ENCODE data around the gene IRF8. TPM values are rescaled to one million over a fixed set of nuclear protein-coding genes. Genes with fewer than 3 reads are reported as not detected.

The IRF8 gene
- total and polyA plus RNA-seq, 2 of the 13 experiments (the other 11 are each of a cell fraction or from before 2014, with no cell fraction given) = not detected

DNA sequence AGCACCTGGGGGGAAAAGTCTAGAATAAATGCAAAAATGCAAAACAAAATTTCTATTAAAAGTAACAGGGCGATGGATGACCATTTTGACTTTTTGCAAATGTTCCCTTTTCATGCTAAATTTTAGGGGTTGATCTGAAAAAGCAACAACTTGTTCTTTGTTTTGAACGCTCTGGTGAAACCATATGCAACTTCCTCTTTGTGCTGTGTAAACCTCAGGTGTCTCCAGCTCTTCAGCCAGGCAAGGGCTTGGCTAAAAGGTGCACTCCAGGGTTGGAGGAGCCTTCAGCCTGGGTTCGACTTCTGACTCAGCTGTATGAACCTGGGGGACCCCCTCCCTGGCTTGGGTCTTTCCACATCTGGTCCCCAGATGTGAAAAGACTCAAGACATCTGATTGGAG is 9.5 kb downstream of the IRF8 start:
- Histone ChIP-seq H4K20me1 (ENCODE audit: insufficient read depth, low read length) (no peaks in the 10 kb centered on the region), H3K4me2 (ENCODE audit: low read depth, low read length) (no peak overlapping the region), H3K27ac (ENCODE audit: extremely low read length, insufficient read depth, low read length) (no peak overlapping the region), H3K9me3 (ENCODE audit: low read length) (no peaks in the 10 kb centered on the region), H3K4me3 (replicated peaks in 1 of 3; ENCODE audit: insufficient read depth in 1 of 3, low read depth in 2 of 3, low read length in 3 of 3) (no peak overlapping the region), H3K79me2 (ENCODE audit: insufficient read depth, low read length) (no peaks in the 10 kb centered on the region), H3K36me3 (replicated peaks in 1 of 2; ENCODE audit: control insufficient read depth in 1 of 2, insufficient read depth in 2 of 2, low read length in 2 of 2) (no peaks in the 10 kb centered on the region), H3K27me3 (ENCODE audit: control insufficient read depth in 1 of 2, insufficient read depth in 2 of 2, low read length in 2 of 2) (peaks cover 0 to 38% of the 10 kb centered on the region in 2 experiments; a peak in 4 of 5 replicates), H3K4me1 (ENCODE audit: insufficient read depth, low read length) (no peaks in the 10 kb centered on the region), H3K9ac (ENCODE audit: insufficient read depth, low read depth, low read length) (no peak overlapping the region), H2AFZ (ENCODE audit: low read length) (no peak overlapping the region)
- no TSS peak for BruUV-seq (replicated peaks)
- in situ Hi-C loops (cut with HindIII; ENCODE audit: extremely low pct_ligation_motif_present, low pct_unique_long_range_greater_than_20kb) (no loop called here), intact Hi-C loops (cut with micrococcal nuclease; ENCODE audit: unreplicated experiment) (no loop called here)
- ATAC-seq (no peak), DNase-seq (ENCODE audit: low spot score) (no peak), FAIRE-seq (no peak)
- POLR2A ChIA-PET = no interaction called here
- WGBS (ENCODE audit: low lambda C conversion rate) = 3% methylated on average over 3 of the region's 3 CpGs
- CTCF ChIA-PET (ENCODE audit: low intra/inter-chr PET ratio, low total read pairs) = no interaction called here
- TF ChIP-seq ZFP90 (CRISPR knock-in tag; IDR thresholded peaks at IDR 0.05; ENCODE audit: borderline replicate concordance) (no peak), KDM5B (CRISPR knock-in tag; IDR thresholded peaks at IDR 0.05; ENCODE audit: borderline replicate concordance) (no peak), PHB2 (IDR thresholded peaks at IDR 0.05; ENCODE audit: partially characterized antibody) (no peak), ZFYVE20 (CRISPR knock-in tag; IDR thresholded peaks at IDR 0.05; ENCODE audit: borderline replicate concordance, low read depth) (no peak), NCOR1 (IDR thresholded peaks at IDR 0.05; ENCODE audit: borderline replicate concordance, low read length) (no peak), HIVEP1 (CRISPR knock-in tag; IDR thresholded peaks at IDR 0.05) (no peak), NPAS2 (CRISPR knock-in tag; IDR thresholded peaks at IDR 0.05; ENCODE audit: borderline replicate concordance) (no peak), POGZ (CRISPR knock-in tag; IDR thresholded peaks at IDR 0.05) (no peak), AKAP8 (CRISPR knock-in tag; IDR thresholded peaks at IDR 0.05) (no peak), ZHX2 (IDR thresholded peaks at IDR 0.05; ENCODE audit: low read depth) (no peak), ZHX2 (CRISPR knock-in tag; IDR thresholded peaks at IDR 0.05; ENCODE audit: borderline replicate concordance) (no peak), ZFP62 (CRISPR knock-in tag; IDR thresholded peaks at IDR 0.05) (no peak), ZNF20 (CRISPR knock-in tag; IDR thresholded peaks at IDR 0.05) (no peak), SUZ12 (IDR thresholded peaks at IDR 0.05; ENCODE audit: low read depth, low read length) (no peak), ZEB1 (IDR thresholded peaks at IDR 0.05; ENCODE audit: insufficient replicate concordance, low read depth) (no peak), ZNF557 (CRISPR knock-in tag; IDR thresholded peaks at IDR 0.05) (no peak), MAZ (IDR thresholded peaks at IDR 0.05; ENCODE audit: borderline replicate concordance, low read depth, low read length) (no peak), MAZ (CRISPR knock-in tag; IDR thresholded peaks at IDR 0.05; ENCODE audit: low read depth) (no peak)
- TF ChIP-seq, protein P1, sequence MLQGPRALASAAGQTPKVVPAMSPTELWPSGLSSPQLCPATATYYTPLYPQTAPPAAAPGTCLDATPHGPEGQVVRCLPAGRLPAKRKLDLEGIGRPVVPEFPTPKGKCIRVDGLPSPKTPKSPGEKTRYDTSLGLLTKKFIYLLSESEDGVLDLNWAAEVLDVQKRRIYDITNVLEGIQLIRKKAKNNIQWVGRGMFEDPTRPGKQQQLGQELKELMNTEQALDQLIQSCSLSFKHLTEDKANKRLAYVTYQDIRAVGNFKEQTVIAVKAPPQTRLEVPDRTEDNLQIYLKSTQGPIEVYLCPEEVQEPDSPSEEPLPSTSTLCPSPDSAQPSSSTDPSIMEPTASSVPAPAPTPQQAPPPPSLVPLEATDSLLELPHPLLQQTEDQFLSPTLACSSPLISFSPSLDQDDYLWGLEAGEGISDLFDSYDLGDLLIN (CRISPR knock-in tag; IDR thresholded peaks at IDR 0.05; ENCODE audit: borderline replicate concordance) = no peak
- TF ChIP-seq, protein P2, sequence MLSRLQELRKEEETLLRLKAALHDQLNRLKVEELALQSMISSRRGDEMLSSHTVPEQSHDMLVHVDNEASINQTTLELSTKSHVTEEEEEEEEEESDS (CRISPR knock-in tag; IDR thresholded peaks at IDR 0.05; ENCODE audit: borderline replicate concordance) = no peak

All from HepG2 (cell line).